GM19238 (cell line): Measurements from ENCODE around the gene CELF2.

Experiments used
- DNase-seq: peaks from one replicate; pipeline ENCODE4 v3.0.0; 2011; ENCODE audit warnings: low spot score; ENCODE audit not compliant: insufficient read length

CELF2 gene

GRCh38 chr10:11023009-11023953, 5.6 kb downstream of the CELF2 start:
- no peak for DNase-seq

- no peak for DNase-seq
Observed at GRCh38 chr10:11024596-11024995, 6.9 kb downstream of the CELF2 start.

DNA sequence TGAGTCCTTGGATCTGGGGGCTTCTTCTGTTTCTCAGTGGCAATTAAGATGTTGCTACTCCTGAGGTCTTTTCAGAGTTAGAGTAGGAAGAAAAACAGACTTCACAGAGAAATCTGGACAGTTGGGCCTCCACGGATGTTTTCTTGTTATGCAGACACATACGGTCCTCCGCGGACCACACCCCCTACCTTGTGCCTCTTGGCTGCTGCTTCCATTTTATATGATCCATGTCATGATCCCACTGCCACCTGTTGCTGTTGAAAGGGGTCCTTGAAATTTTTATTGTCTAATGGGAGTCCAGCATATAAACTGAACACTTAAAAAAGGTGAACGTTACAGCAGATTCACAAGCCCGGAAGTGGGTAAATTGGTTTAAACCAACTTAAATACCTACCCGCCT, 8.3 kb downstream of the CELF2 start:
- no peak for DNase-seq

DNA sequence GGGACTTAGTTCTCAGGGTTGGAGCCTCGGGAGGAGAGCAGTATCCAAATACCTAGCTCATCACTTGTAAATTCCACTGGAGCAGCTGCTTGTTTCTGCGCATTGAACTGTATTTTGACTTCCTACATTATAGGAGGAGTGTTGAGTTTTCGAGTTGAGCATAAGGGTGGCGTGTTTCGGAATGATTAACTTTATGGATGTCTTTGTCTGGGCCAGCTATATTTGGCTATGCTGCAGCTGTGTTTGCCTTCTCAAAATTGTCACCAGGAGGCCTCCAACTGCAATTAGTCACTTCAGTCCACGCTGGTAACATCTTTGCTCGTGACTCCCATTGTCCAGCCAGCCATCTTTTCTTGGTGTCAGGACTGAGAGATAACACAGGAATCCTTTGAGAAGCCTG, 9.1 kb downstream of the CELF2 start:
- DNase-seq: no peak

- no peak for DNase-seq
Observed at GRCh38 chr10:11034762-11035161, 17.1 kb downstream of the CELF2 start.

DNA sequence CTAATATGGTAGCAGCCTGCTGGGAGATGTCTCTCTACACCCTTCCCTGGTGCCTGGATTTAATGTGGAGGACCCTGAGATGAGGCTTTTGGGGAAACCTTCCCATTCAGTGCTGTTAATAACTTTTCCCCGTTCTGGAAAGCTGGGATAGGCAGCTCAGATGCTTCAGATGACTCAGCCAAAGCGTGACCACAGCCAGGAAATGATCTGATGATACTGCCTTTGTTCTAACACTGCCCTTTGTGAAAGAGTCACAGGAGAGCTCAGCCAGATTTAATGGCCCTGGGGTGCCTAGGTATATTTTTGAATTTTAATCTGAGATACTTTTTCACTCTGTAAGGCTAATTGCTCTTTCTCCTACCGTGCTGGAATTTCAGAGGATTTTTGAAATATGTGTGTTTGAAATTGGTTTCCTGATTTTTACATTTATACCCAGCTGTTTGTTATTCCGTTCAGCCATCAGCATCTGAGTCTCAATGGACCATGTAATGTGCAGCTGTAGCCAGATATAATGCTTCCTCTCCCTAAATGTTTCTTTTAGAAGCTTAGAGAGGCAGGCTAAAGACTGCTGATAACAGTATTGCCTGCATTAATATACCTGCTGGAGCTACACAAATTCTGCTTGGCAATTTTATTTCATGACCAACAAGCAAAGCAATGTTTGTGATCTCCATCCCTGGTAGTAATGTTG, 17.8 kb downstream of the CELF2 start:
- DNase-seq: no peak

DNA sequence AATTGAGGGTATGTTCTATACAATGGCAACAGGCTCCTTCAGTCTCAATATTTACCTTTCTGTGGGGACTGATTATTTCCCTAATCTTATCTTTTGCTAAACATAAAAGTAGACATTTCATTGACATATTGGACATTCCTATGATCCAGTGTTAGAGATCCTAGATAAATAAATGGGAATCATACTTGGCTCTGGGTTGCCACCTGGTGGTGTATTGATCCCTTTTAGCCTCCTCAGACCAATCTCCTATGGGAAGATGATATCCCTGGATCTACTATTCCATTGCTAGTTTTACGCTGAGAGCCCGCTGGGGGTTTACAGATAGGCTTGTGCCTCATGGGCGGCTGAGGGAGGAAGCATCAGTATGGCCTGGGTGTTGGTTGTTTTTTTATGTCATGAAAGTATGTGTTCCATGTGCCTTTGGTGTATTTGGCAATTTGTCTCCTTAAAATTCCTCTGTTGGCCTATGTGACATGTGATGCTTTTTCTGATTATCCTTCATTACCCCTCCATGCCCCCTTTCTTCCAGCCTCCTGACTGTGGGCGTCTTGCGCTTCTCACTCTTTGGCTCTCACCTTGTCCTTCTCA, 18.8 kb downstream of the CELF2 start:
- no peak for DNase-seq

DNA sequence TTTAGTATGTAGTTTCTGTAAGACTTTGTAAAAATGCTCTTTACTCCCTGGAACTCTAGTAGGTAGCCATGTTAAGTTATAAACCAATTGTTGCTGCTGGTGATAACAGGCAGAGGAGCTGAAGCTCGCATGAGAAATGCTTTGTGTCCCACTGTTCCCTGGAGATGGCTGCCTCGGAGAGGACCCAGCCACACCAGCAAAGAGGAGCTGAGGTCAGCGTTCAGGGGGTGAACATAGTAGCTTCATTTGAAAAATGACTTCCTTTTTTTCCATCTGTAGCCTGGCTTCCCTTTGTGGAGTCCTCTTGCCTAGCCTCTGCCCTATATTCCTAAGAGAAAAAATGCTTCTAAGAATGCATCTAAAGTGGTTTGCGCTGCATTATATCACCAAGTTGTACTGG, 20.3 kb downstream of the CELF2 start:
- DNase-seq: no peak

DNA sequence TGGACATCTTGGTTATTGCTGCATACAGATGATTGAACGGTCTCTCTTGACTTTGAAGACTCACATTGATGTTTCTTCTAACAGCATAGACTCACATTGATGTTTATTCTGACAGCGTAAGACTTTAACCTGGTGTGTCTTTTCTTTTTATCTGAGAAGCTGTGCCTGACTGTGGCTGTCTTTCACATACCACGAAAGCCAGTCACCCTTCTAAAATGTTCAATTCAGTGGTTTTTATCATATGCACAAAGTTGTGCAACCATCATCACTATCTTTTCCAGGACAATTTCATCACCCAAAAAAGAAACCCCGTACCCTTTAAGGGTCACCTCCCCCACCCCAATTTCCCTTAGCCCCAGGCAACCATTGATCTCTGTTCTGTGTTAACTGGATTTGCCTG, 24.7 kb downstream of the CELF2 start:
- no peak for DNase-seq

DNA sequence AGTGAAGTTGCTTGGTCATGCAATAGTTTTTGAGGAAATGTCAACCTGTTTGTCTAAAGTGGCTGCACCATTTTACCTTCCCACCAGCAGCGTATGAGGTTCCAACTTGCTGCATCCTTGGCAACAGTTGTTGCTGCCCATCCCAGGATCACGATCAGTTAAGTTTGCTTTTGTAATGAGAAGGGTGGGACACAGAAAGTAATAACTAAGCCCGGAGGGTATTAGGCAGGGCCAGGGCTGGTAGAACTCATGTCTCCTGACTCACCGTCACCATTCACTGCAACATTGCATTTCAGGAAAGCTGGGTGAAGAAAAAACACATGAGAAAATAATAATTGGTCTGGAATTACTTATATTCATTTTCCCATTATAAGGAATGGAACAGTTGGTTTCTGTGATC, 25.4 kb downstream of the CELF2 start:
- DNase-seq: no peak

DNA sequence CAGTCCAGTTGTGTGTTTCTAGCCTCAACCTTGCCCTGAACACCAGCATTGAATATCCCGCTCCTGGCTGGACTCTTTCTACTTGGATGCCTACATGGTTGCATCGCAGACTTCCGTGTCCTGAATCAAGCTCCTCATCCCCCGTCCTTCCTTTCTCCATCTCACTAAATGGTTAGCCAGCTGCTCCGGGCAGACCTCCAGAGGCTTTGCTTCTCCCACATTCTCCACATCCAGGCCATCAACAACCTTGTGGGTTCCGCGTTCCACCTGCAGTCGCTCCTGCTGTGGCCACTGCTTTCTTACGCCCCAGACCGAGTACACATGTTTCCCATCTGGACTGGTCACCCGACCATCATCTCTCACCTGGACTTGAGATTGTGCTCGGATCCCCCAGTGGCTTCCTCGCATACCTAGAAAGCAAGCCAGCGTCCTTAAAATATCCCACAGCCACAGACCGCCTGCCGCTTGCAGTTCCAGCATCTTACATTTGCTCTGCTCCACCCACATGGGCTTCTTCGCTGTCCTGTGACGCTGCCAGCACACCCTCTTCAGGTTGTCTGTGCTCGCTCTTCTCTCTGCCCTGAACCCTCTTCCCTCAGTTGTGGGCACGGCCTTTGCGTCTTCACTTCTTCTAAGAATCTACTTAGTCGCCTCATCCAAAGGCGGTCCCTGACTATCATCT, 25.9 kb downstream of the CELF2 start:
- DNase-seq: no peak

- DNase-seq: no peak
Observed at GRCh38 chr10:11045487-11045886, 27.8 kb downstream of the CELF2 start.

GRCh38 chr10:11045995-11046775, 28.5 kb downstream of the CELF2 start:
- DNase-seq: no peak

GRCh38 chr10:11046776-11047160, 29.1 kb downstream of the CELF2 start:
- no peak for DNase-seq

GRCh38 chr10:11048707-11049278, 31.1 kb downstream of the CELF2 start:
- DNase-seq: no peak

GRCh38 chr10:11049806-11050205, 32.1 kb downstream of the CELF2 start:
- DNase-seq: no peak

- no peak for DNase-seq
Observed at GRCh38 chr10:11050301-11051287, 32.9 kb downstream of the CELF2 start.

DNA sequence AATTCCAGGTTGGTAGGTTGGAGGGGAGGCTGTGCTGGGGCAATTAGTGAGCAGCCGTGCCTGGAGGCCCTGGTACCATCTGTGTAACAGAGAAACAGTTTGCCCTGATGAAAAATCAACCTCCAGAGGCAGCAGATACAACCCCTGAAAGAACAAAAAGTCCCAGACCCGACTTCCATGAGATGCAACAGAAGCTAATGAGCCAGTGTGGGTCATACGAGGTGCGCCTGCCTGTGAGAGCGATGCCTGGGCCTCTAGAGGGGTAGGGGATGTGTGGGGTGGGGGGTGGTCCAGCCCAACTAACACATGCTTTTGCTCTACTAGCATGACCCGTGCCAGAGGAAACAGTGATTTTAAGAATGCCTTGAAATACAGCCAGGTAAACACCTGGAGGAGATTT, 39.3 kb downstream of the CELF2 start:
- DNase-seq: no peak

DNA sequence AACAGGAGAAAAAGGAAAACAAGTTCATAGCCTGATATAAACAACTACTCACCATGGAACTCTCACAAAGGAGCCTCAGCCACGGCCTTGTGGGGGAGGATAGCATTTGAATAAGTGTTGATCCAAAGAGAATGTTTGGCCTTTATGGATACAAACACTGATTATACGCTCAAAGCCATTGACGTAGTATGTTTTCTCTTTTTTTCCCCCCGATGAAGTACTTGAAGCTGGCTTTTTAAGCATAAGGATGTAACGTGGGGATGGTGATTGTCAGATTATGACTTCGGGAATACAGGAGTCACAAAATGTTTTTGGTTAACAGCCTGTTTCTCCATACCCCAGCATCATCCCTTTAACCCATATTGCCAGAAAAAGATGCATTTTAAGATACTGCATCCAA, 39.8 kb downstream of the CELF2 start:
- DNase-seq: no peak
